GM19099 (cell line): Measurements from ENCODE around the gene COLEC11.

Experiments
- POLR2A ChIP-seq: IDR thresholded peaks from 3 replicates; pipeline ENCODE4 v1.6.1; 2011; ENCODE audit warnings: low read depth; ENCODE audit not compliant: insufficient read length; ENCODE audit errors: extremely low read depth

COLEC11 gene

GRCh38 chr2:3665886-3666612, 71.1 kb downstream of the COLEC11 start:
- no peak for TF ChIP-seq POLR2A

- TF ChIP-seq POLR2A = no peak
Measured at GRCh38 chr2:3666613-3666975, 71.7 kb downstream of the COLEC11 start.

GRCh38 chr2:3667151-3667631, 72.3 kb downstream of the COLEC11 start:
- no peak for TF ChIP-seq POLR2A

- TF ChIP-seq POLR2A = no peak
Measured at GRCh38 chr2:3669656-3670055, 74.7 kb downstream of the COLEC11 start.

GRCh38 chr2:3670376-3670775, 75.5 kb downstream of the COLEC11 start:
- TF ChIP-seq POLR2A = no peak

- no peak for TF ChIP-seq POLR2A
Measured at GRCh38 chr2:3670941-3671340, 76.0 kb downstream of the COLEC11 start.

- no peak for TF ChIP-seq POLR2A
Measured at GRCh38 chr2:3672861-3673678, 78.2 kb downstream of the COLEC11 start.

GRCh38 chr2:3674066-3674845, 79.3 kb downstream of the COLEC11 start:
- no peak for TF ChIP-seq POLR2A

- TF ChIP-seq POLR2A = no peak
Measured at GRCh38 chr2:3675687-3676086, 80.8 kb downstream of the COLEC11 start.

- TF ChIP-seq POLR2A = no peak
Measured at GRCh38 chr2:3677436-3677835, 82.5 kb downstream of the COLEC11 start.

- no peak for TF ChIP-seq POLR2A
Measured at GRCh38 chr2:3678212-3678611, 83.3 kb downstream of the COLEC11 start.

GRCh38 chr2:3679180-3679579, 84.3 kb downstream of the COLEC11 start:
- TF ChIP-seq POLR2A = no peak

- no peak for TF ChIP-seq POLR2A
Measured at GRCh38 chr2:3679616-3680393, 84.9 kb downstream of the COLEC11 start.

GRCh38 chr2:3680548-3681345, 85.8 kb downstream of the COLEC11 start:
- TF ChIP-seq POLR2A = no peak
